Esophagus (tissue), 2 donors: ENCODE results near the gene PPP1R3G. TPM values are rescaled to one million over a fixed set of nuclear protein-coding genes. Genes with fewer than 3 reads are reported as not detected.

ENCODE experiments used
- H3K27ac ChIP-seq, 2 donors: one replicate each; pipeline ENCODE4 v1.5.1; 2013; ENCODE audit warnings: low read depth in 2 of 2, mild to moderate bottlenecking in 2 of 2, inconsistent platforms in 1 of 2, low read length in 1 of 2, moderate library complexity in 1 of 2
- H3K27me3 ChIP-seq, 2 donors: one replicate each; pipeline ENCODE4 v1.6.1; 2013; ENCODE audit warnings: low read length in 2 of 2, control low read depth in 1 of 2, mild to moderate bottlenecking in 1 of 2; ENCODE audit not compliant: insufficient read depth in 2 of 2, control insufficient read depth in 1 of 2
- H3K36me3 ChIP-seq, 2 donors: one replicate each; pipeline ENCODE4 v1.6.1; 2013; ENCODE audit warnings: low read length in 1 of 2; ENCODE audit not compliant: control insufficient read depth in 2 of 2, insufficient read depth in 2 of 2
- H3K4me1 ChIP-seq, 2 donors: one replicate each; pipeline ENCODE4 v1.6.1; 2013; ENCODE audit warnings: low read length in 1 of 2; ENCODE audit not compliant: control insufficient read depth in 2 of 2, insufficient read depth in 2 of 2
- H3K4me3 ChIP-seq, 2 donors: one replicate each; pipeline ENCODE4 v1.5.1; 2013; ENCODE audit warnings: low read length in 2 of 2, mild to moderate bottlenecking in 2 of 2, low read depth in 1 of 2, moderate library complexity in 1 of 2
- H3K9me3 ChIP-seq, 2 donors: one replicate each; pipeline ENCODE4 v1.6.1; 2013; ENCODE audit warnings: mild to moderate bottlenecking in 2 of 2, low read depth in 1 of 2, low read length in 1 of 2, moderate library complexity in 1 of 2; ENCODE audit not compliant: control insufficient read depth in 2 of 2, insufficient read depth in 1 of 2
- WGBS, 2 donors: extraction: QIAGEN DNeasy Blood & Tissue Kit; methylation state at CpG; one replicate each; pipeline ENCODE4 v1.1.7; 2013; 5-methylcytosine and 5-hydroxymethylcytosine counted together
- polyA plus RNA-seq, 2 donors: library from polyadenylated mRNA; stranded (reverse); fragments of 200-250 nt; gene quantifications; one replicate each; pipeline ENCODE4 v1.2.3, GENCODE V29; 2013
- donor health status: healthy with polysubstance abuse.
- donor health status: Bipolar disorder and iron deficiency.

PPP1R3G gene
- polyA plus RNA-seq, 2 donors = 0.92 to 2.2 TPM

- Histone ChIP-seq H3K27me3 (no peaks in the 10 kb centered on the region), H3K4me3 (no peak overlapping the region)
- WGBS, 2 donors = 93 to 98% methylated on average over 3 of the region's 3 CpGs
These were observed 17.8 kb upstream of the PPP1R3G start for GRCh38 chr6:5067305-5067704.

DNA sequence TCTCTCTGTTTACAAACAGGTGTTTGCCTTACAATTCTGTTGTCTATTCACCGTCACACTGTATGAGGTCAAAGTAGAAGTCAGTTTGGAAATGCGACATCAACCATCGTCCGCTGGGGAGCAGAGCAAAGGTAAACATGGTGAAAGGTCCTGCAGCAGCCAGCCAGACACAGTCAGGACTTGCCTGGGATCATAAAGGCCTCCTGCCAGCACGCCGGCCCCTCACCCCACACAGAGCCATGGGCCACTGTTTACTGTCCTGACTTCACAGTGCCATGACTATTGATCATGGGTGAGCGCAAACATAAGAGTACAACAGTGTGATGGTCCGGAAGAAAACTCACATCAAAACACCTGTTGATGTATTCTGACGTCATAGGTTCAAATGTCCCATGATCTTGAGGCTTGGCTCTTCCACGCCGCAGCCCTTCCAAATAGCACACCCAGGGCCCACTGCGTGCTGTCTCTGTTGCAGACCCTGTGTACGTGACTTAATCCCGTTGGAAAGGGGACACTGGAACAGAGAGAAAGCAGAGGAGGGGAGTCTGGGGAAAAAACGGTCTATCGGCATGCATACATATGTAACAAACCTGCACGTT, 16.9 kb upstream of the PPP1R3G start:
- 85 to 90% methylated on average over 17 of the region's 17 CpGs for WGBS, 2 donors
- Histone ChIP-seq H3K36me3 (no peaks in the 10 kb centered on the region), H3K4me3 (no peak overlapping the region), H3K27me3 (no peaks in the 10 kb centered on the region), H3K9me3 (peaks cover 0 to 4% of the 10 kb centered on the region in 2 donors), H3K4me1 (no peaks in the 10 kb centered on the region), H3K27ac (no peak overlapping the region)

More at GRCh38 chr6:5067305-5067704, 17.8 kb upstream of the PPP1R3G start:
- no peaks in the 10 kb centered on the region for H3K4me1 ChIP-seq
- H3K9me3 ChIP-seq = peaks cover 0 to 4% of the 10 kb centered on the region in 2 donors
- no peak overlapping the region for H3K27ac ChIP-seq
- no peaks in the 10 kb centered on the region for H3K36me3 ChIP-seq

- WGBS, 2 donors = 80 to 92% methylated on average over 2 of the region's 2 CpGs
- Histone ChIP-seq H3K27me3 (no peaks in the 10 kb centered on the region), H3K36me3 (no peaks in the 10 kb centered on the region), H3K27ac (no peak overlapping the region), H3K4me3 (no peak overlapping the region), H3K4me1 (no peaks in the 10 kb centered on the region), H3K9me3 (peaks cover 0 to 4% of the 10 kb centered on the region in 2 donors)
These were observed 13.9 kb upstream of the PPP1R3G start for GRCh38 chr6:5071216-5071615.

- Histone ChIP-seq H3K36me3 (no peaks in the 10 kb centered on the region), H3K27me3 (no peaks in the 10 kb centered on the region), H3K27ac (no peak overlapping the region), H3K4me3 (no peak overlapping the region), H3K9me3 (peaks cover 0 to under 1% of the 10 kb centered on the region in 2 donors), H3K4me1 (no peaks in the 10 kb centered on the region)
- WGBS, 2 donors = 71 to 78% methylated on average over 7 of the region's 7 CpGs
These were observed 12.7 kb upstream of the PPP1R3G start for GRCh38 chr6:5072440-5072839.

DNA sequence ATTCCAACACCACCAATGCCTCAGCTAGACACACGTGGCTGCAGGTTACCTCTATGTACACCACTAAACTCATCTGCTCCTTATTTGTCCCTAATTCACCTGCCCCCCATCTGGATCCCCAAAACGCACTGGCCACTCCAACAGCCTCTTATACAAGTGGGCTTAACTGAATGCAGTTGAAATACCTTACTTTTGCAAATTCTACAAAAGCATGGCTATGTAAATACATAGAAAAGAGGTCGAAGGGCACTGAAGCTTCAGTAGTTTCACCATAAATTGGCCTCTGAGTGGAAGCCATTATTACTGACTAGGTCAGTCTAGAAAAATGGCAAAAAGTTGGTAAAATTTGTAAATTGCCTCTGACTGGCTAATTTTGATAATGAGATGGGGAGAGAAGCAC, 11.1 kb upstream of the PPP1R3G start:
- Histone ChIP-seq H3K36me3 (no peaks in the 10 kb centered on the region), H3K4me1 (no peaks in the 10 kb centered on the region)
- WGBS, 2 donors = 80 to 85% methylated on average over 3 of the region's 3 CpGs

DNA sequence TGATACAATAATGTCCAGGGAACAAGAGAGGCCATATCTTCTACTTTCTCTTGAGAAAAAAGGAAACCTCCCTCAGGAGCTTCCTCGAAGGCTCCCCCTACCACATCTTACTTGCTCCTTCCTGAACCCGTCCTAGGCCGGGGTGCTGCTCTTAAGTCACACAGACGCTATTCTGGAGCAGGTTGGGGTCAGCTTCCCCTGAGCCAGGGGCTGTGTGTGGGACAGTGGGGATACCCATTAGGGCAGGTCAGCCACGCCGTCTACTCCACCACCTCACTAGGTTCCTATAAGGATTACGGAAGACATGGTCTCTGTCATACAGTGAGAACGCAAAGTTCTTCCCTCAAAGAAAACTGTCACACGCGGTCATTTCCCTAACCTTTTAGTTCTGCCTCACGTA, 8.2 kb upstream of the PPP1R3G start:
- H3K4me1 ChIP-seq = no peaks in the 10 kb centered on the region
- H3K9me3 ChIP-seq = no peaks in the 10 kb centered on the region
- WGBS, 2 donors = 92 to 96% methylated on average over 11 of the region's 11 CpGs
- no peaks in the 10 kb centered on the region for H3K36me3 ChIP-seq
- H3K27ac ChIP-seq = no peak overlapping the region
- no peak overlapping the region for H3K4me3 ChIP-seq
- no peaks in the 10 kb centered on the region for H3K27me3 ChIP-seq

More for the DNA sequence above, 11.1 kb upstream of the PPP1R3G start:
- H3K27ac ChIP-seq = no peak overlapping the region
- no peaks in the 10 kb centered on the region for H3K9me3 ChIP-seq
- H3K4me3 ChIP-seq = no peak overlapping the region
- no peaks in the 10 kb centered on the region for H3K27me3 ChIP-seq

GRCh38 chr6:5078121-5078669, 6.9 kb upstream of the PPP1R3G start:
- H3K36me3 ChIP-seq = no peaks in the 10 kb centered on the region
- no peaks in the 10 kb centered on the region for H3K9me3 ChIP-seq
- H3K4me3 ChIP-seq = no peak overlapping the region
- peaks cover 0 to 7% of the 10 kb centered on the region in 2 donors for H3K4me1 ChIP-seq
- no peaks in the 10 kb centered on the region for H3K27me3 ChIP-seq
- H3K27ac ChIP-seq = no peak overlapping the region
- 53 to 67% methylated on average over 5 of the region's 5 CpGs for WGBS, 2 donors

DNA sequence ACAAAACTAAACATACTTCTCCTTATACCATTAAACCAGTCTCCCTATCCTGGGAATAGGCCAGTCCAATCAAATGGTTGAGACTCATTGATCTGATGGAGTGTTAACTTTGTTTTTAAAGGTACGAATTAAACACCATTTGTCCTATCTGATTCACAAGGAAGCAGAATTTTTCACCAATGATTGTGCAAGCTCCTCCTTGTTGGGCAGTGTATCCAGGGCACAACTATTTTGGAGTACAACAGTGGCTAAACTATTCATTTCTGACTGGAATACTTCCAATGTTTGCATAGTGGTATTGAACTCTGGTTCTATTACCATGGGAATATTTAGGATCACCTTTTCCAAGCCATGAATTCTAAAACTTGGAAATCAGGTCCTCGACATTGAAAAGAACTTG, 5.4 kb upstream of the PPP1R3G start:
- H3K9me3 ChIP-seq = no peaks in the 10 kb centered on the region
- H3K27ac ChIP-seq = no peak overlapping the region
- no peak overlapping the region for H3K4me3 ChIP-seq
- peaks cover 0 to 9% of the 10 kb centered on the region in 2 donors for H3K4me1 ChIP-seq
- H3K36me3 ChIP-seq = no peaks in the 10 kb centered on the region
- WGBS, 2 donors = 84 to 88% methylated on average over 2 of the region's 2 CpGs
- no peaks in the 10 kb centered on the region for H3K27me3 ChIP-seq

DNA sequence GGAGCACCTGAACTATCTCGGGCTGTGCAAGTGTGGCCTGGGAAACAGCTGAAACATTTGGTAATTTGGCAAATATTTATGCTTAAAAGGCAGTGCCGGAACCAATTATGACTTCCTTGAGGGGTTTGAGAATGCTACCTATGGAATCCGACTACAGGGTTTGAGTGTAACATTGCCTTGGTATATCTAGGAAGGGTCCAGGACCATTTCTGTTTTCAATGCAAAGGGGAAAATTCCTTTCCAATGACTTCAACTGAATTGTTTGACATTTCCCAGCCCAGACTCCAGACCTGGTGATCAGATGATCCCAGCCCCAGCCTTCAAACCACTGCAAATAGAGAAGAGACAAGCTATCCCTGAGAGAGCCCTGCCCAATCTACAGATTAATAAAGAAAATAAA, 4.6 kb upstream of the PPP1R3G start:
- Histone ChIP-seq H3K27me3 (no peaks in the 10 kb centered on the region), H3K36me3 (no peaks in the 10 kb centered on the region), H3K4me1 (peaks cover 0 to 9% of the 10 kb centered on the region in 2 donors), H3K9me3 (no peaks in the 10 kb centered on the region), H3K4me3 (no peak overlapping the region), H3K27ac (no peak overlapping the region)
- WGBS, 2 donors = 75 to 79% methylated on average over 3 of the region's 3 CpGs

DNA sequence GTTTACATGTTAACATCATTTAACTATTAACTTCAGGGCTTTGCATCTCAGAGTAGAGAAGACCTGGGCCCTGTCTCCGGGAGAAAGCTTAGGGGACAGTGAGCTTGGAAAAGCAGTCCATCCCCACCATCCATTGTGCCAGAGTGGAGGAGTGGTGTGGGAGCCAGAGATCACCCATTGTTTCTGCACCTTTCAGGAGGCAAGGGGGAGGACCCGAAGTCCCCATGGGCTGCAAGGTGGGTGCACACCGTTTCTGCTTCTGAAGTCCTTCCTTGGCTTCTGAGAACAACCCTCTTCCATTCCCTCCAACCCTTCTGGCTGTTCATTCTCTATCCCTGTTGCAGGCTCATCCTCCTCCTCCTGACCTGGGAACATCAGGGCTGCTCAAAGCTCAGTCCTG, 4.0 kb upstream of the PPP1R3G start:
- Histone ChIP-seq H3K4me3 (no peak overlapping the region), H3K27ac (no peak overlapping the region), H3K9me3 (peaks cover 0 to 2% of the 10 kb centered on the region in 2 donors), H3K27me3 (no peaks in the 10 kb centered on the region), H3K4me1 (peaks cover 0 to 15% of the 10 kb centered on the region in 2 donors), H3K36me3 (no peaks in the 10 kb centered on the region)
- 84 to 96% methylated on average over 3 of the region's 3 CpGs for WGBS, 2 donors
